ENCODE measurements around the gene WNK2. TPM values are rescaled to one million over a fixed set of nuclear protein-coding genes. Genes with fewer than 3 reads are reported as not detected.
"Not testable (repeated sequence)": the region's sequence is repeated elsewhere in the genome, so short reads cannot be mapped to it uniquely, and the experiment has no call there.

Gene WNK2
- total RNA-seq, 1 donor from 2014 or later = 1.9 TPM

DNA sequence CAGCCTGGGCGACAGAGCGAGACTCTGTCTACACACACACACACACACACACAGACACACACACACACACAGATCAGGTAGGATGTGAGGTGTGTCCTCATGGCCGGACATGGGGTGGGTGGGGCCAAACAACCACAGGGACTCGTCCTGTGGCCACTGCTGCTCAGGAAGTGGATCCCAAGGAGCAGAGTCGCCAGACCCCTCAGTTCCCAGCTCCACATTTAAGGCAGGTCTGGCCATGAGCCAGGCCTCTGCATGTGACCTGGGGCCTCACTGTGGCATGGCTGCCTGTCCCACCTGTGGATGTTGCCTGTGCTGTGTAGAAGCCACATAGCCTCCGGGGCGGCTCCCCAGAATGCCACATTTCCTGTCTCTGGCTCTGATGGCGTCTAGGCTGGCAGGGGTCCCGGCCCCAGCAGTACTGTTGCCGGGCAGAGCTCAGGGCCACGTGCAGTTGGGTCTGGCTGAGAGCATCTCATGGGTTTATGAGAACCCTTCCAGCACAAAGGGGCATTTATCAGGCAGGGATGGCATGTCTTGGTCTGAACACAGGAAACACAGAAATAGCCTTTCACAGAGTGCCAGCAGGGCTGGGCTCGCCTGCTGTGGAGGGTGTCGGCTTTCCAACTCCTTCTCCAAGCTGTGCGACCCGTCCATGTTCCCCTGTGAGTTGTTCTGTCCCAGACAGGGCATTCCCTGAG lies 40.0 kb upstream of the WNK2 start:
- peaks cover 7% of the 10 kb centered on the region for H3K4me1 ChIP-seq (ENCODE audit: insufficient read depth, low read length)
- H3K4me3 ChIP-seq (ENCODE audit: insufficient read depth, low read depth, low read length) = no peak overlapping the region
- no peak for TF ChIP-seq EZH2 (IDR thresholded peaks at IDR 0.05; ENCODE audit: insufficient read depth, low read length)
- TF ChIP-seq, protein P1, sequence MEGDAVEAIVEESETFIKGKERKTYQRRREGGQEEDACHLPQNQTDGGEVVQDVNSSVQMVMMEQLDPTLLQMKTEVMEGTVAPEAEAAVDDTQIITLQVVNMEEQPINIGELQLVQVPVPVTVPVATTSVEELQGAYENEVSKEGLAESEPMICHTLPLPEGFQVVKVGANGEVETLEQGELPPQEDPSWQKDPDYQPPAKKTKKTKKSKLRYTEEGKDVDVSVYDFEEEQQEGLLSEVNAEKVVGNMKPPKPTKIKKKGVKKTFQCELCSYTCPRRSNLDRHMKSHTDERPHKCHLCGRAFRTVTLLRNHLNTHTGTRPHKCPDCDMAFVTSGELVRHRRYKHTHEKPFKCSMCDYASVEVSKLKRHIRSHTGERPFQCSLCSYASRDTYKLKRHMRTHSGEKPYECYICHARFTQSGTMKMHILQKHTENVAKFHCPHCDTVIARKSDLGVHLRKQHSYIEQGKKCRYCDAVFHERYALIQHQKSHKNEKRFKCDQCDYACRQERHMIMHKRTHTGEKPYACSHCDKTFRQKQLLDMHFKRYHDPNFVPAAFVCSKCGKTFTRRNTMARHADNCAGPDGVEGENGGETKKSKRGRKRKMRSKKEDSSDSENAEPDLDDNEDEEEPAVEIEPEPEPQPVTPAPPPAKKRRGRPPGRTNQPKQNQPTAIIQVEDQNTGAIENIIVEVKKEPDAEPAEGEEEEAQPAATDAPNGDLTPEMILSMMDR (IDR thresholded peaks at IDR 0.05; ENCODE audit: insufficient read depth, low read depth, low read length) = no peak
- H3K4me2 ChIP-seq (ENCODE audit: low read length) = peak overlapping the region; percentile 15
- Mint-ChIP-seq H3K27ac (ENCODE audit: unreplicated experiment) (no peak overlapping the region), H3K4me1 (ENCODE audit: low read depth, unreplicated experiment) (peaks cover 2% of the 10 kb centered on the region), H3K36me3 (ENCODE audit: low read depth, unreplicated experiment) (no peaks in the 10 kb centered on the region), H3K9me3 (ENCODE audit: unreplicated experiment) (peaks cover 2% of the 10 kb centered on the region), H3K27me3 (ENCODE audit: low read depth, unreplicated experiment) (peaks cover 5% of the 10 kb centered on the region), H3K4me3 (ENCODE audit: unreplicated experiment) (no peak overlapping the region)
- H3K79me2 ChIP-seq (ENCODE audit: insufficient read depth, low read length) = no peaks in the 10 kb centered on the region
- FAIRE-seq (no peak), DNase-seq (ENCODE audit: low read depth) (no peak)
- H2AFZ ChIP-seq (ENCODE audit: low read depth, low read length) = peak overlapping the region; percentile 66
- no peaks in the 10 kb centered on the region for H4K20me1 ChIP-seq (ENCODE audit: insufficient read depth, low read length)
- H3K9ac ChIP-seq (ENCODE audit: low read length) = no peak overlapping the region
- H3K36me3 ChIP-seq (ENCODE audit: insufficient read depth, low read length) = no peaks in the 10 kb centered on the region
- H3K27ac ChIP-seq (ENCODE audit: low read depth, low read length) = no peak overlapping the region
- peaks cover 4% of the 10 kb centered on the region for H3K27me3 ChIP-seq (ENCODE audit: insufficient read depth, low read length)
- no peaks in the 10 kb centered on the region for H3K9me3 ChIP-seq (ENCODE audit: insufficient read depth, low read depth, low read length)

DNA sequence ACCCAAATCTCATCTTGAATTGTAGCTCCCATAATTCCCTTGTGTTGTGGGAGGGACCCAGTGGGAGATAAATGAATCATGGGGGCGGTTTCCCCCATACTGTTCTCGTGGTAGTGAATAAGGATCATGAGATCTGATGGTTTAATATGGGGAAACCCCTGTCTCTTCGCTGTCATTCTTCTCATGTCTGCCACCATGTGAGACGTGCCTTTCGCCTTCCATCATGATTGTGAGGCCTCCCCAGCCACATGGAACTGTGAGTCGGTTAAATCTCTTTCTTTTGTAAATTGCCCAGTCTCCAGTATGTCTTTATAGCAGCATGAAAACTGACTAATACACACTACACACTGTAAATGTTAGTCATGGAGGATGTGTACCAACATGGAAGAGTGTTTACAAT lies 37.2 kb upstream of the WNK2 start:
- H3K36me3 ChIP-seq (ENCODE audit: insufficient read depth, low read length); H3K27ac Mint-ChIP-seq (ENCODE audit: unreplicated experiment); H3K9me3 ChIP-seq (ENCODE audit: insufficient read depth, low read depth, low read length); H3K4me1 Mint-ChIP-seq (ENCODE audit: low read depth, unreplicated experiment); H3K9ac ChIP-seq (ENCODE audit: low read length); H3K36me3 Mint-ChIP-seq (ENCODE audit: low read depth, unreplicated experiment); H3K27me3 ChIP-seq (ENCODE audit: insufficient read depth, low read length); H3K4me3 ChIP-seq (ENCODE audit: insufficient read depth, low read depth, low read length); H3K9me3 Mint-ChIP-seq (ENCODE audit: unreplicated experiment); H3K79me2 ChIP-seq (ENCODE audit: insufficient read depth, low read length); H3K27me3 Mint-ChIP-seq (ENCODE audit: low read depth, unreplicated experiment); H3K4me3 Mint-ChIP-seq (ENCODE audit: unreplicated experiment); H4K20me1 ChIP-seq (ENCODE audit: insufficient read depth, low read length); H3K4me2 ChIP-seq (ENCODE audit: low read length); DNase-seq (ENCODE audit: low read depth); H3K27ac ChIP-seq (ENCODE audit: low read depth, low read length); H2AFZ ChIP-seq (ENCODE audit: low read depth, low read length); H3K4me1 ChIP-seq (ENCODE audit: insufficient read depth, low read length); FAIRE-seq: not testable (repeated sequence)

DNA sequence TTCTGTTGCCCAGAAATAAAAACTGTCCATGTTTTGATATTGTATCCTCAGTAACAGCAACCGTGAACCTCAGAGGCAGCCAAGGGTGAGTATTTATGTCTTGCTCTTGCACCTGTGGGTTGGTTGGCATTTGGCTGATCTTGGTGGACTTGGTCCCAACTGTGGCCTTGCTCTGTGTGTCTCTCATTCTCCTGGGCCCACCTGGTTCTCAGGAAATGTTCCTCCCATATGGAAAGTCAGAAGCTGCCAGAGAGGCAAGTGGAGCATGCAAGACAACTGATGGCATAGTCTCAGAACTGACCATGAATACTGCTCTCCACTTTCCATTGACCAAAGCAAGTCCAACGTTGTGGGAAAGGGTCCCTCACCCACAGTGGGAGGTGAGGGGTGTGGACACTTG lies 36.3 kb upstream of the WNK2 start:
- FAIRE-seq = no peak
- H3K36me3 Mint-ChIP-seq (ENCODE audit: low read depth, unreplicated experiment) = no peaks in the 10 kb centered on the region
- H3K9ac ChIP-seq (ENCODE audit: low read length) = no peak overlapping the region
- H3K79me2 ChIP-seq (ENCODE audit: insufficient read depth, low read length) = no peaks in the 10 kb centered on the region
- H3K4me1 ChIP-seq (ENCODE audit: insufficient read depth, low read length) = peaks cover 5% of the 10 kb centered on the region
- peaks cover 2% of the 10 kb centered on the region for H3K4me1 Mint-ChIP-seq (ENCODE audit: low read depth, unreplicated experiment)
- no peak for DNase-seq (ENCODE audit: low read depth)
- peaks cover 2% of the 10 kb centered on the region for H3K9me3 Mint-ChIP-seq (ENCODE audit: unreplicated experiment)
- H3K27ac Mint-ChIP-seq (ENCODE audit: unreplicated experiment) = no peak overlapping the region
- peaks cover 12% of the 10 kb centered on the region for H3K27me3 Mint-ChIP-seq (ENCODE audit: low read depth, unreplicated experiment)
- no peak overlapping the region for H3K27ac ChIP-seq (ENCODE audit: low read depth, low read length)
- no peak overlapping the region for H3K4me3 ChIP-seq (ENCODE audit: insufficient read depth, low read depth, low read length)
- no peak for TF ChIP-seq EZH2 (IDR thresholded peaks at IDR 0.05; ENCODE audit: insufficient read depth, low read length)
- H3K4me2 ChIP-seq (ENCODE audit: low read length) = no peak overlapping the region
- no peaks in the 10 kb centered on the region for H4K20me1 ChIP-seq (ENCODE audit: insufficient read depth, low read length)
- no peaks in the 10 kb centered on the region for H3K9me3 ChIP-seq (ENCODE audit: insufficient read depth, low read depth, low read length)
- no peak overlapping the region for H2AFZ ChIP-seq (ENCODE audit: low read depth, low read length)
- no peak overlapping the region for H3K4me3 Mint-ChIP-seq (ENCODE audit: unreplicated experiment)
- no peaks in the 10 kb centered on the region for H3K36me3 ChIP-seq (ENCODE audit: insufficient read depth, low read length)
- H3K27me3 ChIP-seq (ENCODE audit: insufficient read depth, low read length) = peaks cover 4% of the 10 kb centered on the region
